HepG2 (cell line): ENCODE results near the gene CCM2. TPM values are rescaled to one million over a fixed set of nuclear protein-coding genes. Genes with fewer than 3 reads are reported as not detected.

Experiments used
- ATAC-seq: fragments of 200-7000 bp; cut with Tn5 transposase; 3 replicates; pipeline ENCODE4 v1.9.1; 2020; ENCODE audit warnings: mild to moderate bottlenecking, moderate library complexity
- BruUV-seq: library from RNA; stranded (reverse); fragments of 400-500 nt; replicated peaks from 2 replicates; lab custom pipeline; 2021; lab: Mats Ljungman, UMichigan
- CTCF ChIA-PET: fragments of 300-600 bp; formaldehyde crosslinking; extraction: SDS; loops from one replicate; lab custom pipeline; 2021; ENCODE audit warnings: low total read pairs, inconsistent platforms, low intra/inter-chr PET ratio; lab: Yijun Ruan, JAX
- POLR2A ChIA-PET: fragments of 350-600 bp; sonication (Branson Sonifier 250); formaldehyde crosslinking; loops from one replicate; lab custom pipeline; 2020; ENCODE audit warnings: antibody characterized with exemption, inconsistent platforms; lab: Yijun Ruan, JAX
- DNase-seq: peaks from one replicate; pipeline ENCODE4 v3.0.0-alpha.2; 2015; ENCODE audit warnings: low spot score
- FAIRE-seq: peaks from 3 replicates; lab custom pipeline; 2011; peaks lifted over from hg19 to GRCh38; lab: Jason Lieb, UNC
- H2AFZ ChIP-seq: one replicate; pipeline ENCODE4 v1.6.1; 2011; ENCODE audit warnings: low read length, inconsistent platforms
- H3K27ac ChIP-seq: fragments of 300-600 bp; 3 replicates; pipeline ENCODE4 v1.8.0; 2011; ENCODE audit warnings: mixed run types, mild to moderate bottlenecking, mixed read lengths, low read length, inconsistent platforms; ENCODE audit not compliant: insufficient read depth; ENCODE audit errors: extremely low read length
- H3K27me3 ChIP-seq, 2 experiments: fragments of 200-600 bp in 1 of 2; 2 replicates in 1 of 2; 3 replicates in 1 of 2; pipeline versions ENCODE4 v1.6.0 to v1.8.0; 2011; ENCODE audit warnings: low read length in 2 of 2, mild to moderate bottlenecking in 2 of 2, moderate library complexity in 2 of 2, inconsistent platforms in 1 of 2; ENCODE audit not compliant: insufficient read depth in 2 of 2, control insufficient read depth in 1 of 2
- H3K36me3 ChIP-seq, 2 experiments: fragments of 200-600 bp in 1 of 2; replicated peaks in 1 of 2; 2 replicates in 1 of 2; 3 replicates in 1 of 2; pipeline versions ENCODE4 v1.5.1 to v1.8.0; 2011; ENCODE audit warnings: low read length in 2 of 2, inconsistent platforms in 1 of 2; ENCODE audit not compliant: insufficient read depth in 2 of 2, control insufficient read depth in 1 of 2
- H3K4me1 ChIP-seq: 2 replicates; pipeline ENCODE4 v1.5.1; 2012; ENCODE audit warnings: low read length, inconsistent platforms; ENCODE audit not compliant: insufficient read depth
- H3K4me2 ChIP-seq: 2 replicates; pipeline ENCODE4 v1.6.0; 2011; ENCODE audit warnings: low read depth, low read length, inconsistent platforms
- H3K4me3 ChIP-seq, 3 experiments: fragments of 200-600 bp in 1 of 3; sonication (generic), shearing (Covaris generic) in 1 of 3; replicated peaks in 1 of 3; 2 replicates each; pipeline ENCODE4 v1.5.1; 2011 to 2016; ENCODE audit warnings: low read length in 3 of 3, inconsistent platforms in 2 of 3, low read depth in 2 of 3, mild to moderate bottlenecking in 2 of 3, control low read depth in 1 of 3, mixed read lengths in 1 of 3; ENCODE audit not compliant: insufficient read depth in 1 of 3
- H3K79me2 ChIP-seq: one replicate; pipeline ENCODE4 v1.6.1; 2011; ENCODE audit warnings: low read length, inconsistent platforms; ENCODE audit not compliant: insufficient read depth
- H3K9ac ChIP-seq: 2 replicates; pipeline ENCODE4 v1.6.0; 2011; ENCODE audit warnings: mild to moderate bottlenecking, low read depth, low read length, inconsistent platforms; ENCODE audit not compliant: insufficient read depth
- H3K9me3 ChIP-seq: 2 replicates; pipeline ENCODE4 v1.5.1; 2012; ENCODE audit warnings: mild to moderate bottlenecking, low read length
- H4K20me1 ChIP-seq: 2 replicates; pipeline ENCODE4 v1.6.0; 2011; ENCODE audit warnings: inconsistent platforms, mild to moderate bottlenecking, low read length, moderate library complexity; ENCODE audit not compliant: insufficient read depth
- ATF7 ChIP-seq, 2 experiments: fragments of 450-650 bp in 1 of 2; sonication (generic) in 1 of 2; formaldehyde crosslinking in 1 of 2; IDR thresholded peaks; 2 replicates each; pipeline versions ENCODE4 v1.4.0 to v1.6.1; 2016 to 2020; ENCODE audit warnings: antibody characterized with exemption in 1 of 2, mild to moderate bottlenecking in 1 of 2, missing genetic modification reagents in 1 of 2
- KDM5A ChIP-seq: fragments of 200-600 bp; sonication (generic); IDR thresholded peaks from 2 replicates; pipeline ENCODE4 v1.7.0; 2018; ENCODE audit warnings: antibody characterized with exemption, mild to moderate bottlenecking, low read length, borderline replicate concordance
- MEIS1 ChIP-seq: sonication (generic); formaldehyde crosslinking; IDR thresholded peaks from 2 replicates; pipeline ENCODE4 v1.9.0; 2021; ENCODE audit warnings: mild to moderate bottlenecking, missing genetic modification reagents, moderate library complexity, borderline replicate concordance
- MYC ChIP-seq: sonication (generic); formaldehyde crosslinking; IDR thresholded peaks from 2 replicates; pipeline ENCODE4 v1.9.0; 2021; ENCODE audit warnings: missing genetic modification reagents, borderline replicate concordance
- ZBTB38 ChIP-seq: sonication (generic); formaldehyde crosslinking; IDR thresholded peaks from 2 replicates; pipeline ENCODE4 v1.5.1; 2020; ENCODE audit warnings: mild to moderate bottlenecking, missing genetic modification reagents
- ZNF3 ChIP-seq: IDR thresholded peaks from 2 replicates; pipeline ENCODE4 v1.7.0; 2017; ENCODE audit warnings: inconsistent platforms
- ZNF496 ChIP-seq: sonication (generic); formaldehyde crosslinking; IDR thresholded peaks from 2 replicates; pipeline ENCODE4 v1.8.1; 2023; ENCODE audit warnings: mild to moderate bottlenecking, moderate library complexity, missing genetic modification reagents; ENCODE audit not compliant: insufficient replicate concordance
- WGBS: methylation state at CpG from one replicate; pipeline ENCODE4 v1.1.6; 2017; ENCODE audit warnings: low lambda C conversion rate; 5-methylcytosine and 5-hydroxymethylcytosine counted together
- in situ Hi-C: cut with HindIII; loops from 2 replicates; pipeline ENCODE4 v1.10.0; 2017; ENCODE audit warnings: low pct_unique_long_range_greater_than_20kb; ENCODE audit not compliant: extremely low pct_ligation_motif_present
- intact Hi-C: fragments of 100-400 bp; cut with micrococcal nuclease; formaldehyde crosslinking; loops from one replicate; pipeline ENCODE4 v1.10.0; 2022; ENCODE audit not compliant: unreplicated experiment
- polyA plus RNA-seq, 8 experiments: library from polyadenylated mRNA; depleted of rRNA in 3 of 8; stranded (reverse) in 7 of 8; unstranded in 1 of 8; fragments of >200 nt; fragmentation: Illumina TruSeq in 4 of 8; extraction: Trizol in 4 of 8; gene quantifications; 2 replicates each; pipeline versions ENCODE4 v1.2.1 to v1.2.3, GENCODE V29; 2011 to 2016; ENCODE audit warnings: low read depth in 4 of 8, missing spikeins in 1 of 8, mixed read lengths in 1 of 8; ENCODE audit not compliant: insufficient read depth in 1 of 8
- total RNA-seq, 5 experiments: library from RNA; depleted of rRNA; stranded (reverse); fragments of >200 nt; fragmentation: Illumina TruSeq; extraction: Trizol; gene quantifications; 2 replicates each; pipeline ENCODE4 v1.2.3, GENCODE V29; 2016; ENCODE audit warnings: low read depth in 1 of 5
- TF ChIP-seq, protein P1 (sequence below): sonication (generic); formaldehyde crosslinking; IDR thresholded peaks from 2 replicates; pipeline ENCODE4 v1.9.0; 2021; ENCODE audit warnings: missing genetic modification reagents, borderline replicate concordance
- TF ChIP-seq, protein P2 (sequence below): sonication (generic); formaldehyde crosslinking; IDR thresholded peaks from 2 replicates; pipeline ENCODE4 v1.4.0; 2020; ENCODE audit warnings: missing genetic modification reagents

The CCM2 gene
- total and polyA plus RNA-seq, 2 of the 13 experiments (the other 11 are each of a cell fraction or from before 2014, with no cell fraction given), result 13.7 to 15.8 TPM

GRCh38 chr7:45001138-45001694 is 1.2 kb downstream of the CCM2 start:
- Histone ChIP-seq H3K4me2 (peak overlapping the region; percentile 78), H3K9ac (peak overlapping the region; percentile 89), H2AFZ (no peak overlapping the region), H3K4me1 (peaks cover 23% of the 10 kb centered on the region), H3K9me3 (no peaks in the 10 kb centered on the region), H3K36me3 (no peaks in the 10 kb centered on the region), H3K4me3 (peak overlapping the region; percentile 76 to 94 (median 92)), H3K79me2 (peaks cover 25% of the 10 kb centered on the region), H3K27me3 (no peaks in the 10 kb centered on the region), H4K20me1 (no peaks in the 10 kb centered on the region), H3K27ac (peak overlapping the region; percentile 91)
- intact Hi-C loops, result loop anchor here (5.0 kb wide), 1 partner anchor 111 kb away; the partner anchor contains the start of gene TBRG4
- ChIA-PET CTCF (no interaction called here), POLR2A (interaction anchor here (0.8 to 7.0 kb wide), 5 partner anchors 14 to 427 kb away, joined by 3 to 83 read pairs (median 4); partner anchors contain the start of genes DDX56 and TBRG4)
- BruUV-seq, result no TSS peak
- no peak for ATAC-seq
- WGBS, result 56% methylated on average over 10 of the region's 10 CpGs
- TF ChIP-seq ZNF496 (CRISPR knock-in tag) (no peak), MYC (CRISPR knock-in tag) (peak; percentile 33; the same call in 1 of the 2 replicates), ZNF3 (CRISPR knock-in tag) (no peak), ZBTB38 (CRISPR knock-in tag) (peak; percentile 54; the same call in 1 of the 2 replicates), KDM5A (0 out of 2 replicates have a peak, but pooled peaks have one; percentile 12), ATF7 (IDR thresholded peaks at IDR 0.05) (peak; percentile 24; the same call in 1 of the 2 replicates), ATF7 (CRISPR knock-in tag; IDR thresholded peaks at IDR 0.05) (no peak), MEIS1 (CRISPR knock-in tag) (0 out of 2 replicates have a peak, but pooled peaks have one; percentile 36)
- TF ChIP-seq, protein P1, sequence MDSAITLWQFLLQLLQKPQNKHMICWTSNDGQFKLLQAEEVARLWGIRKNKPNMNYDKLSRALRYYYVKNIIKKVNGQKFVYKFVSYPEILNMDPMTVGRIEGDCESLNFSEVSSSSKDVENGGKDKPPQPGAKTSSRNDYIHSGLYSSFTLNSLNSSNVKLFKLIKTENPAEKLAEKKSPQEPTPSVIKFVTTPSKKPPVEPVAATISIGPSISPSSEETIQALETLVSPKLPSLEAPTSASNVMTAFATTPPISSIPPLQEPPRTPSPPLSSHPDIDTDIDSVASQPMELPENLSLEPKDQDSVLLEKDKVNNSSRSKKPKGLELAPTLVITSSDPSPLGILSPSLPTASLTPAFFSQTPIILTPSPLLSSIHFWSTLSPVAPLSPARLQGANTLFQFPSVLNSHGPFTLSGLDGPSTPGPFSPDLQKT (CRISPR knock-in tag), result no peak
- TF ChIP-seq, protein P2, sequence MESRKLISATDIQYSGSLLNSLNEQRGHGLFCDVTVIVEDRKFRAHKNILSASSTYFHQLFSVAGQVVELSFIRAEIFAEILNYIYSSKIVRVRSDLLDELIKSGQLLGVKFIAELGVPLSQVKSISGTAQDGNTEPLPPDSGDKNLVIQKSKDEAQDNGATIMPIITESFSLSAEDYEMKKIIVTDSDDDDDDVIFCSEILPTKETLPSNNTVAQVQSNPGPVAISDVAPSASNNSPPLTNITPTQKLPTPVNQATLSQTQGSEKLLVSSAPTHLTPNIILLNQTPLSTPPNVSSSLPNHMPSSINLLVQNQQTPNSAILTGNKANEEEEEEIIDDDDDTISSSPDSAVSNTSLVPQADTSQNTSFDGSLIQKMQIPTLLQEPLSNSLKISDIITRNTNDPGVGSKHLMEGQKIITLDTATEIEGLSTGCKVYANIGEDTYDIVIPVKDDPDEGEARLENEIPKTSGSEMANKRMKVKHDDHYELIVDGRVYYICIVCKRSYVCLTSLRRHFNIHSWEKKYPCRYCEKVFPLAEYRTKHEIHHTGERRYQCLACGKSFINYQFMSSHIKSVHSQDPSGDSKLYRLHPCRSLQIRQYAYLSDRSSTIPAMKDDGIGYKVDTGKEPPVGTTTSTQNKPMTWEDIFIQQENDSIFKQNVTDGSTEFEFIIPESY, result peak; percentile 60; the same call in 1 of the 2 replicates
- no peak for FAIRE-seq
- no peak for DNase-seq
- in situ Hi-C loops, result no loop called here
